Breast epithelium (tissue), 4 donors: ENCODE measurements around the gene ZNF620. TPM values are rescaled to one million over a fixed set of nuclear protein-coding genes. Genes with fewer than 3 reads are reported as not detected.
"Not testable (repeated sequence)": the region's sequence is repeated elsewhere in the genome, so short reads cannot be mapped to it uniquely, and the experiment has no call there.

Source experiments
- DNase-seq, 2 donors: peaks; one replicate each; pipeline ENCODE4 v3.0.0-alpha.2; 2019; ENCODE audit warnings: low spot score in 2 of 2
- H3K27ac ChIP-seq, 2 donors: fragments of 200-600 bp; sonication (generic) in 1 of 2; one replicate each; pipeline ENCODE4 v1.5.1; 2016 to 2019; ENCODE audit warnings: mild to moderate bottlenecking in 1 of 2
- H3K27me3 ChIP-seq, 2 donors: fragments of 200-600 bp; sonication (generic) in 1 of 2; one replicate each; pipeline versions ENCODE4 v1.5.1 to v1.6.0; 2017 to 2019; ENCODE audit warnings: control low read depth in 1 of 2, mild to moderate bottlenecking in 1 of 2
- H3K36me3 ChIP-seq: fragments of 200-600 bp; one replicate; pipeline ENCODE4 v1.5.1; 2019
- H3K4me1 ChIP-seq, 2 donors: fragments of 200-600 bp; sonication (generic); one replicate each; pipeline ENCODE4 v1.5.1; 2016 to 2019; ENCODE audit warnings: control low read depth in 1 of 2
- H3K4me3 ChIP-seq, 3 donors: fragments of 200-600 bp; sonication (generic); 1 replicate in 2 of 3; 2 replicates in 1 of 3; pipeline ENCODE4 v1.5.1; 2016 to 2019; ENCODE audit warnings: mild to moderate bottlenecking in 3 of 3, moderate library complexity in 2 of 3
- H3K9me3 ChIP-seq, 2 donors: fragments of 200-600 bp; sonication (generic) in 1 of 2; one replicate each; pipeline ENCODE4 v1.5.1; 2016 to 2019; ENCODE audit warnings: control low read depth in 1 of 2
- POLR2A ChIP-seq: fragments of 450-650 bp; IDR thresholded peaks from one replicate; pipeline ENCODE4 v1.6.1; 2016; ENCODE audit warnings: antibody characterized with exemption, mild to moderate bottlenecking, moderate library complexity
- POLR2AphosphoS5 ChIP-seq, 3 donors: sonication (generic); formaldehyde crosslinking; IDR thresholded peaks; one replicate each; pipeline ENCODE4 v1.6.1; 2017; ENCODE audit warnings: antibody characterized with exemption in 3 of 3
- intact Hi-C: fragments of 100-400 bp; cut with DNase I; formaldehyde crosslinking; loops from one replicate; pipeline ENCODE4 v1.15.1; 2023; ENCODE audit warnings: low total_unique reads
- total RNA-seq, 3 donors: library from RNA; depleted of rRNA; stranded (reverse); fragments of >200 nt; gene quantifications; one replicate each; pipeline ENCODE4 v1.1.0, GENCODE V29; 2016
- TF ChIP-seq, protein P1 (sequence below), 3 donors: fragments of 450-650 bp; IDR thresholded peaks; one replicate each; pipeline ENCODE4 v1.5.1; 2016 to 2017; ENCODE audit warnings: antibody characterized with exemption in 3 of 3, mild to moderate bottlenecking in 3 of 3, moderate library complexity in 3 of 3

ZNF620 gene
- total RNA-seq, 3 donors from 2014 or later: 0.96 to 6.2 (median 4.1) TPM

DNA sequence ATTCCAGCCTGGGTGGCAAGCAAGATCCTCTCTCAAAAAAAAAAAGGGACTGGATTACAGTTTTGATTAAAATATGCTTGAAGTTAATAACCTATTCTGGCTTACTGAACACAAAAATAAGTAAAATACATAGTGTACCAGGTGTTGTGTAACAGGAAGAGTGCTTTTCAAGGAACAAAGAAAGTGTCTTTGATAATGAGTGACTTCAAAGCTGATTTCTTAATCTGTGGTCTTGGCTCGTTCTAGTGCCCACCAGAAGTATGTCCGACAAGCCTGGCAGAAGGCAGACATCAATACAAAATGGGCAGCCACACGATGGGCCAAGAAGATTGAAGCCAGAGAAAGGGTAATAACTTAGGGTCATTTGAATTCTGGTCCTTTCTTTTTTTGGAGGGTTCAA, 44.7 kb upstream of the ZNF620 start:
- Histone ChIP-seq H3K9me3 (no peaks in the 10 kb centered on the region), H3K4me1 (peaks cover 2 to 7% of the 10 kb centered on the region in 2 donors), H3K4me3 (no peak overlapping the region), H3K27ac (no peak overlapping the region), H3K36me3 (peaks cover 5% of the 10 kb centered on the region), H3K27me3 (no peaks in the 10 kb centered on the region)
- no peak for DNase-seq
- intact Hi-C loops: no loop called here
- TF ChIP-seq, protein P1, sequence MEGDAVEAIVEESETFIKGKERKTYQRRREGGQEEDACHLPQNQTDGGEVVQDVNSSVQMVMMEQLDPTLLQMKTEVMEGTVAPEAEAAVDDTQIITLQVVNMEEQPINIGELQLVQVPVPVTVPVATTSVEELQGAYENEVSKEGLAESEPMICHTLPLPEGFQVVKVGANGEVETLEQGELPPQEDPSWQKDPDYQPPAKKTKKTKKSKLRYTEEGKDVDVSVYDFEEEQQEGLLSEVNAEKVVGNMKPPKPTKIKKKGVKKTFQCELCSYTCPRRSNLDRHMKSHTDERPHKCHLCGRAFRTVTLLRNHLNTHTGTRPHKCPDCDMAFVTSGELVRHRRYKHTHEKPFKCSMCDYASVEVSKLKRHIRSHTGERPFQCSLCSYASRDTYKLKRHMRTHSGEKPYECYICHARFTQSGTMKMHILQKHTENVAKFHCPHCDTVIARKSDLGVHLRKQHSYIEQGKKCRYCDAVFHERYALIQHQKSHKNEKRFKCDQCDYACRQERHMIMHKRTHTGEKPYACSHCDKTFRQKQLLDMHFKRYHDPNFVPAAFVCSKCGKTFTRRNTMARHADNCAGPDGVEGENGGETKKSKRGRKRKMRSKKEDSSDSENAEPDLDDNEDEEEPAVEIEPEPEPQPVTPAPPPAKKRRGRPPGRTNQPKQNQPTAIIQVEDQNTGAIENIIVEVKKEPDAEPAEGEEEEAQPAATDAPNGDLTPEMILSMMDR (IDR thresholded peaks at IDR 0.05): no peak
- no peak for TF ChIP-seq POLR2A
- no peak for TF ChIP-seq POLR2AphosphoS5 (IDR thresholded peaks at IDR 0.05)

DNA sequence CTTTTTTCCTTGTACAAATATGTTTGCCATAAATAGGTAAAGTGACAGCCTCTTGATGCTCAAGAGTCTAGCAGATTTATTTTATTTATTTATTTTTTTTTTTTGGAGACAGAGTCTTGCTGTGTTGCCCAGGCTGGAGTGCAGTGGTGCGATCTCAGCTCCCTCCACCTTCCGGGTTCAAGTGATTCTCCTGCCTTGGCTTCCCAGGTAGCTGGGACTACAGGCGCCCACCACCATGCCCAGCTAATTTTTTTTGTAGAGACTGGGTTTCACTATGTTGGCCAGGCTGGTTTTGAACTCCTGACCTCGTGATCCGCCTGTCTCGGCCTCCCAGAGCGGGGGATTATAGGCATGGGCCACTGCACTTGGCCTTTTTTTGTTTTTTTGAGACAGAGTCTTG, 43.0 kb upstream of the ZNF620 start:
- H3K27me3 ChIP-seq, H3K4me1 ChIP-seq, H3K9me3 ChIP-seq, H3K4me3 ChIP-seq, DNase-seq, intact Hi-C loops, H3K27ac ChIP-seq, H3K36me3 ChIP-seq: not testable (repeated sequence)

DNA sequence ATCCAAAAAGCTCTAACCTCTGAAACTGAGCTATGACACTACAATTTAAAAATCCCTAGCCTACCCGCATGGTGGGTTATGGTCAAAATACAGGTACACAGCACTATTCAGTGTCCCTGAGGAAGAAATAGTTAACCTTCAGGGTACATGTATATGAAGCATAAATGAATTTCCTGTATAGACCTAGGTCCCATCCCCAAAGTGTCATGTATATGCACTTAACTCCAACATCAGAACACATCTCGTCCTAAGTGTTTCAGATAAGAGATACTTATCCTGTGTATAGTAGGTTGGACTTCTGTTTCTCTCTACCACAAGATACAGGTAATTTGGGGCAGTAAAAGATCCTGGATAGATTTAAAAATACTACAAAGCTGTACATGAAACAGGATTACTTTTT, 42.3 kb upstream of the ZNF620 start:
- Histone ChIP-seq H3K4me3 (no peak overlapping the region), H3K4me1 (no peaks in the 10 kb centered on the region), H3K9me3 (no peaks in the 10 kb centered on the region), H3K27me3 (no peaks in the 10 kb centered on the region), H3K36me3 (peaks cover 5% of the 10 kb centered on the region), H3K27ac (no peak overlapping the region)
- intact Hi-C loops: no loop called here
- TF ChIP-seq POLR2A (no peak), POLR2AphosphoS5 (IDR thresholded peaks at IDR 0.05) (no peak)
- TF ChIP-seq, protein P1 (IDR thresholded peaks at IDR 0.05): no peak
- no peak for DNase-seq

DNA sequence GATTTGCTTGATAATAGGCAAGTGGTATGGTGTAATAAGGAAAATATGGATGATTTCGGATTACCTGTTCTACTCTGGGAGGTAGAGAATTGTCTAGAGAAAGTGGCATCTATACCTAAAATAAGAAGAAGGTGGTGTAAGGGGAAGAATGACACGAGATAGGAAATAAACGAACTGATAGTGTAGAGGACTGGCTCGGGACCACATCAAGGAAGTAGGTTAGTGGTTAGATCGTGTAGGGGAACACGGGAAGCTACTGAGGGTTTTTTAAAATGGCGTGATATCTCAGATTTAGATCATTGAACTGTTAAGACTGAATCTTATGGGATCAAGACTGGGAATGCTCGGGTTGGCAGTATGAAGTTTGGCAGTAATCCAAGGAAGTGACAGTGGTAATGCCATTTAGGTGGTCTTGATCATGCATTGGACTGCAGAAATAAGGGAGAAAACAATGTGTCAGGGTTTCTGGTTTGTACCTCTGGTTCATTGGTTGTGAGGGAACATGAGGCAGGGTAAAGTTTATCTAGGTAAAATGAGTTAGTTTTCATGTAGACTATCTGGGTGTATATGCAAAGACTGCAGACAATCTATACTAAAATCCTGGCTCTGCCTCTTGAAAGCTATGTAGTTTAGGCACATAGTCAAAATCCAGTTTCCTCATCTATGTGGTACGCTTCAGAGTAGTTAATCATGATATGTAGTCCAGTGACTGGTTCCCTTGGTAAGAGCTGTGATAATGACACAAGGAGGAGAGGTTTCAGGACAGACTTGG, 41.3 kb upstream of the ZNF620 start:
- Histone ChIP-seq H3K27me3 (no peaks in the 10 kb centered on the region), H3K4me1 (no peaks in the 10 kb centered on the region), H3K36me3 (peaks cover 5% of the 10 kb centered on the region), H3K9me3 (no peaks in the 10 kb centered on the region), H3K4me3 (no peak overlapping the region), H3K27ac (no peak overlapping the region)
- intact Hi-C loops: no loop called here
- no peak for DNase-seq
- TF ChIP-seq, protein P1 (IDR thresholded peaks at IDR 0.05): no peak
- TF ChIP-seq POLR2AphosphoS5 (IDR thresholded peaks at IDR 0.05): no peak

DNA sequence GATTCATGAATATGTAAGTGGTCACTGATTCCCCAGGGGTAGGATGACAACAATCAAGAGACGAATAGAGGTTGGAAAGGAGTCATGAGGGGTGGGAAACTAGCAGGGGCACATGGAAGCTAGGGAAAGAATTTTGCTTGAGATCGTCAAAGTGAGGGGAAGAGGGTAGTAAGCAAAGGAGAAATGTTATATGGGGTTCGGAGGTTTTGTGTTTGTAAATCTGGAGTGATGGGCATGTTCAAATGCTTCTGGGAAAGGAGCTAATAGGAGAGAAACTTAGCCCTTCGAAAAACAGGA, 40.8 kb upstream of the ZNF620 start:
- TF ChIP-seq, protein P1 (IDR thresholded peaks at IDR 0.05): no peak
- no peak for TF ChIP-seq POLR2AphosphoS5 (IDR thresholded peaks at IDR 0.05)
- Histone ChIP-seq H3K36me3 (peaks cover 5% of the 10 kb centered on the region), H3K9me3 (no peaks in the 10 kb centered on the region), H3K4me1 (no peaks in the 10 kb centered on the region), H3K27me3 (no peaks in the 10 kb centered on the region), H3K27ac (no peak overlapping the region), H3K4me3 (no peak overlapping the region)
- intact Hi-C loops: no loop called here
- no peak for DNase-seq

DNA sequence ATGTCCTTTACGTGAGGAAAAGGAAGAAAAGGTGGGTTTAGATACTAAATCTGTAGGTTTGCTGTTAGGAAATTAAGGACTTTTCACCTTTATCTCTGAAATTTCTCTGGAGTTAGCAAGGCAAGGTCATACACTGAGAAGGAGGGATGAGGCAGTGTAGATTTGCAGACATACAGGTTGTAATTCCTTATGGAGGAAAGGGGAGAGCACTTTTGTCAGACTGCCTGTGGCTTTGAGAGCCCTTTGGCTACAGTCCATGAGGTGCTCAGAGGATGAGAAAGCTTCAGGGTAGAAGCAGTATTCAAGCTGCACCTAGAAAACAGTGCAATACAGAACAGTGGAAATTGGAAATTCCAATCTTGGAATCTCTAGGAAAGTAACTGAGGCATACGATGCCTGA, 40.4 kb upstream of the ZNF620 start:
- no peak overlapping the region for H3K4me3 ChIP-seq
- peaks cover 5% of the 10 kb centered on the region for H3K36me3 ChIP-seq
- no peak for DNase-seq
- H3K9me3 ChIP-seq: no peaks in the 10 kb centered on the region
- intact Hi-C loops: no loop called here
- no peaks in the 10 kb centered on the region for H3K4me1 ChIP-seq
- H3K27ac ChIP-seq: no peak overlapping the region
- TF ChIP-seq POLR2A (no peak), POLR2AphosphoS5 (IDR thresholded peaks at IDR 0.05) (no peak)
- TF ChIP-seq, protein P1 (IDR thresholded peaks at IDR 0.05): no peak
- no peaks in the 10 kb centered on the region for H3K27me3 ChIP-seq
